ENCODE measurements around the gene TRIP6. TPM values are rescaled to one million over a fixed set of nuclear protein-coding genes. Genes with fewer than 3 reads are reported as not detected.

The TRIP6 gene
- total and polyA plus RNA-seq, 2 experiments from 2014 or later: 44.6 to 112 TPM

GRCh38 chr7:100881136-100881535, 13.9 kb downstream of the TRIP6 start:
- H3K4me1 ChIP-seq (ENCODE audit: insufficient read depth): peaks cover 6% of the 10 kb centered on the region
- Mint-ChIP-seq H3K9me3 (no peaks in the 10 kb centered on the region; the same call in 2 of the 3 replicates), H3K4me1 (peaks cover 33% of the 10 kb centered on the region), H3K4me3 (peak overlapping the region; percentile 14; the same call in 1 of the 3 replicates), H3K27ac (no peak overlapping the region), H3K27me3 (ENCODE audit: insufficient read depth, low read depth, poor library complexity) (peaks cover 10% of the 10 kb centered on the region), H3K36me3 (ENCODE audit: low read depth) (peaks cover 95% of the 10 kb centered on the region)
- peaks cover 41% of the 10 kb centered on the region for H3F3A ChIP-seq (replicated peaks; ENCODE audit: low read depth)
- peaks cover 61% of the 10 kb centered on the region for H3K36me3 ChIP-seq (ENCODE audit: insufficient read depth)
- no peak overlapping the region for H3K4me2 ChIP-seq
- ATAC-seq (no peak), DNase-seq (ENCODE audit: low spot score) (no peak)
- H4K20me1 ChIP-seq (replicated peaks; ENCODE audit: insufficient read depth): peaks cover 58% of the 10 kb centered on the region
- no peaks in the 10 kb centered on the region for H3K27me3 ChIP-seq (ENCODE audit: insufficient read depth)
- H3K27ac ChIP-seq (ENCODE audit: low read depth): no peak overlapping the region
- no peaks in the 10 kb centered on the region for H3K9me2 ChIP-seq (ENCODE audit: insufficient read depth)
- peaks cover 68% of the 10 kb centered on the region for H3K79me2 ChIP-seq (replicated peaks; ENCODE audit: insufficient read depth)
- H3K4me3 ChIP-seq: no peak overlapping the region
- no peak for TF ChIP-seq EZH2phosphoT487 (IDR thresholded peaks at IDR 0.05; ENCODE audit: unreplicated experiment)
- no peak for TF ChIP-seq EZH2 (IDR thresholded peaks at IDR 0.05; ENCODE audit: low read depth, unreplicated experiment)
- no peak for TF ChIP-seq ZNF114 (CRISPR knock-in tag; IDR thresholded peaks at IDR 0.05)
- TF ChIP-seq REST (IDR thresholded peaks at IDR 0.05; ENCODE audit: unreplicated experiment): no peak
- no peak for TF ChIP-seq ZNF462 (CRISPR knock-in tag; IDR thresholded peaks at IDR 0.05)
- TF ChIP-seq JUNB (IDR thresholded peaks at IDR 0.05; ENCODE audit: unreplicated experiment): no peak
- TF ChIP-seq ETS1 (IDR thresholded peaks at IDR 0.05): no peak
- no peak for TF ChIP-seq CTCF (conservative IDR thresholded peaks at IDR 0.05; ENCODE audit: low read depth in 2 of 2)
- no peak for TF ChIP-seq NANOG (IDR thresholded peaks at IDR 0.05; ENCODE audit: borderline replicate concordance)
- no peak for TF ChIP-seq STAT1 (IDR thresholded peaks at IDR 0.05; ENCODE audit: unreplicated experiment)
- no peak for TF ChIP-seq ZNF331 (CRISPR knock-in tag; IDR thresholded peaks at IDR 0.05; ENCODE audit: low read depth)
- TF ChIP-seq POLR2AphosphoS5 (IDR thresholded peaks at IDR 0.05; ENCODE audit: low read depth): no peak
- no peak for TF ChIP-seq CREB1 (CRISPR knock-in tag; IDR thresholded peaks at IDR 0.05; ENCODE audit: low read depth)
- no peak overlapping the region for H2AFZ ChIP-seq

Data from GM23338 (cell line).